Fibroblast of skin of right quadriceps (primary cell): ENCODE results near the gene FIS1.
A peak's percentile ranks its signal among the peaks of the same experiment; 100 is the strongest.
"Not testable (repeated sequence)": the region's sequence is repeated elsewhere in the genome, so short reads cannot be mapped to it uniquely, and the experiment has no call there.

Experiments
- DNase-seq: peaks from one replicate; pipeline ENCODE4 v3.0.0-alpha.2; 2013

The FIS1 gene

GRCh38 chr7:101244375-101245146 is at the start of gene FIS1:
Gene FIS1, minus strand, starts transcription at chr7:101245081. Its CDS starts 77 bp downstream, at chr7:101245004.
- peak; percentile 84 for DNase-seq

- no peak for DNase-seq
These were observed 49.4 kb upstream of the FIS1 start for GRCh38 chr7:101294039-101294831.

- not testable (repeated sequence) for DNase-seq
These were observed 48.5 kb upstream of the FIS1 start for GRCh38 chr7:101293069-101294021.

- DNase-seq = not testable (repeated sequence)
These were observed 47.7 kb upstream of the FIS1 start for GRCh38 chr7:101292566-101292965.

- DNase-seq = peak; percentile 10
These were observed 45.5 kb upstream of the FIS1 start for GRCh38 chr7:101290186-101291037.

GRCh38 chr7:101289687-101290086 is 44.8 kb upstream of the FIS1 start:
- DNase-seq = not testable (repeated sequence)

GRCh38 chr7:101288439-101288838 is 43.6 kb upstream of the FIS1 start:
- DNase-seq = no peak

- no peak for DNase-seq
These were observed 42.2 kb upstream of the FIS1 start for GRCh38 chr7:101287032-101287431.

GRCh38 chr7:101285880-101286279 is 41.0 kb upstream of the FIS1 start:
- DNase-seq = not testable (repeated sequence)

- no peak for DNase-seq
These were observed 40.3 kb upstream of the FIS1 start for GRCh38 chr7:101285171-101285570.

- DNase-seq = not testable (repeated sequence)
These were observed 36.0 kb upstream of the FIS1 start for GRCh38 chr7:101280912-101281311.

- no peak for DNase-seq
These were observed 33.8 kb upstream of the FIS1 start for GRCh38 chr7:101278461-101279292.

- no peak for DNase-seq
These were observed 32.3 kb upstream of the FIS1 start for GRCh38 chr7:101277155-101277554.

GRCh38 chr7:101273206-101273605 is 28.3 kb upstream of the FIS1 start:
- DNase-seq = no peak

GRCh38 chr7:101271021-101271420 is 26.1 kb upstream of the FIS1 start:
- no peak for DNase-seq

GRCh38 chr7:101269664-101270063 is 24.8 kb upstream of the FIS1 start:
- DNase-seq = no peak

GRCh38 chr7:101265622-101266516 is 21.0 kb upstream of the FIS1 start:
- no peak for DNase-seq

GRCh38 chr7:101264102-101264706 is 19.3 kb upstream of the FIS1 start:
- not testable (repeated sequence) for DNase-seq

- peak; percentile 62 for DNase-seq
These were observed 13.4 kb upstream of the FIS1 start for GRCh38 chr7:101258243-101258731.
